Measurements from ENCODE around the gene HTRA1. TPM values are rescaled to one million over a fixed set of nuclear protein-coding genes. Genes with fewer than 3 reads are reported as not detected.

Gene HTRA1
- polyA plus RNA-seq, 1 of the 3 experiments (the other 2 are of a cell fraction) = 291 TPM

DNA sequence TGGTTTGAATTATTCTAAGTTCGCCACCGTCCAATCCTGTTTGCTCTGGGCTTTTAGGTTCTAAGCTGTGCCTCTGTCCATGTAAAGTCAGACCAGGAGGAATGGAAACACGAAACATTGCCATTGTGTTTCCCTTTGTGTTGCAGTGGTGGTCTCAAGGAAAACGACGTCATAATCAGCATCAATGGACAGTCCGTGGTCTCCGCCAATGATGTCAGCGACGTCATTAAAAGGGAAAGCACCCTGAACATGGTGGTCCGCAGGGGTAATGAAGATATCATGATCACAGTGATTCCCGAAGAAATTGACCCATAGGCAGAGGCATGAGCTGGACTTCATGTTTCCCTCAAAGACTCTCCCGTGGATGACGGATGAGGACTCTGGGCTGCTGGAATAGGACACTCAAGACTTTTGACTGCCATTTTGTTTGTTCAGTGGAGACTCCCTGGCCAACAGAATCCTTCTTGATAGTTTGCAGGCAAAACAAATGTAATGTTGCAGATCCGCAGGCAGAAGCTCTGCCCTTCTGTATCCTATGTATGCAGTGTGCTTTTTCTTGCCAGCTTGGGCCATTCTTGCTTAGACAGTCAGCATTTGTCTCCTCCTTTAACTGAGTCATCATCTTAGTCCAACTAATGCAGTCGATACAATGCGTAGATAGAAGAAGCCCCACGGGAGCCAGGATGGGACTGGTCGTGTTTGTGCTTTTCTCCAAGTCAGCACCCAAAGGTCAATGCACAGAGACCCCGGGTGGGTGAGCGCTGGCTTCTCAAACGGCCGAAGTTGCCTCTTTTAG, 52.9 kb downstream of the HTRA1 start:
- Histone ChIP-seq H3K36me3 (replicated peaks in 1 of 2; ENCODE audit: control insufficient read depth in 1 of 2, insufficient read depth in 2 of 2, low read length in 1 of 2) (peaks cover 15 to 35% of the 10 kb centered on the region in 2 experiments), H4K20me1 (ENCODE audit: insufficient read depth) (no peaks in the 10 kb centered on the region), H3K4me1 (ENCODE audit: control insufficient read depth in 1 of 2, insufficient read depth in 2 of 2, low read depth in 1 of 2, low read length in 1 of 2) (peaks cover 0 to 2% of the 10 kb centered on the region in 2 experiments; a peak in 1 of 4 replicates), H3K27ac (ENCODE audit: low read depth in 2 of 2, low read length in 1 of 2) (no peak overlapping the region), H3K9ac (no peak overlapping the region), H2AFZ (ENCODE audit: low read depth) (no peak overlapping the region), H3K9me2 (no peaks in the 10 kb centered on the region), H3K4me3 (ENCODE audit: low read depth in 2 of 2, low read length in 1 of 2) (no peak overlapping the region), H3K27me3 (ENCODE audit: insufficient read depth) (no peaks in the 10 kb centered on the region), H3K79me2 (ENCODE audit: insufficient read depth) (no peaks in the 10 kb centered on the region), H3K4me2 (no peak overlapping the region), H3F3A (replicated peaks; ENCODE audit: insufficient read depth) (no peaks in the 10 kb centered on the region), H3K9me3 (no peaks in the 10 kb centered on the region)
- CTCF ChIA-PET = interaction anchor here (0.6 to 1.2 kb wide), 3 partner anchors 10 to 58 kb away, joined by 3 to 4 read pairs (median 4); no protein-coding TSS in a partner anchor
- no peak for DNase-seq
- 87% methylated on average over 22 of the region's 22 CpGs for WGBS (ENCODE audit: low lambda C conversion rate)
- TF ChIP-seq FOSL2 (IDR thresholded peaks at IDR 0.05; ENCODE audit: borderline replicate concordance, low read depth) = peak; percentile 16; the same call in 1 of the 2 replicates
- no peak for TF ChIP-seq FOXJ3 (CRISPR knock-in tag; IDR thresholded peaks at IDR 0.05)
- POLR2A ChIA-PET = no interaction called here

DNA sequence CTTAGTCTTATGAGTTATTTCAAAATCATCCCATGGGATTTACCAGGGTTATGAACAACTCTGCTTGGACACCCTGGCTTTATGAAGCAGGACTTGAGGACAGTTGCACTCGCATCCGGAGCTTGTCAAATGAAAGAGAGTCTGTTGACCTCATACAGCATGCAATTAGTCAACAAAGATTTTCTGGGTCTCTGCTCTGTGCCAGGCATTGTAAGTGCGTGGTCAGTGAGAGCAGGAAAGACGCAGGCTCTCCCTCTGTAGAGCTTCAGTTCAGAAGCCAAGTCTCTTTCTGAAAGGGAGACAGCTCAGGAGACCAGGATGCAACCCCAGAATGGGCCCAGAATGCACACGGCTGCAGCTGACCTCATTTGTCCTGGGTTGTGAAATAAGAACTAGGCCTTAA, 53.7 kb downstream of the HTRA1 start:
- no peaks in the 10 kb centered on the region for H3K9me2 ChIP-seq
- H3K4me1 ChIP-seq (ENCODE audit: control insufficient read depth in 1 of 2, insufficient read depth in 2 of 2, low read depth in 1 of 2, low read length in 1 of 2) = no peaks in the 10 kb centered on the region
- H3K9ac ChIP-seq = no peak overlapping the region
- H3K27ac ChIP-seq (ENCODE audit: low read depth in 2 of 2, low read length in 1 of 2) = no peak overlapping the region
- ChIA-PET POLR2A (no interaction called here), CTCF (interaction anchor here (0.6 to 1.2 kb wide), 3 partner anchors 9 to 59 kb away, joined by 3 to 4 read pairs (median 4); no protein-coding TSS in a partner anchor)
- no peaks in the 10 kb centered on the region for H4K20me1 ChIP-seq (ENCODE audit: insufficient read depth)
- H3K79me2 ChIP-seq (ENCODE audit: insufficient read depth) = no peaks in the 10 kb centered on the region
- no peaks in the 10 kb centered on the region for H3K9me3 ChIP-seq
- H3K4me2 ChIP-seq = no peak overlapping the region
- no peaks in the 10 kb centered on the region for H3F3A ChIP-seq (replicated peaks; ENCODE audit: insufficient read depth)
- 92% methylated on average over 5 of the region's 5 CpGs for WGBS (ENCODE audit: low lambda C conversion rate)
- H3K36me3 ChIP-seq (replicated peaks in 1 of 2; ENCODE audit: control insufficient read depth in 1 of 2, insufficient read depth in 2 of 2, low read length in 1 of 2) = peaks cover 14 to 35% of the 10 kb centered on the region in 2 experiments
- no peak overlapping the region for H2AFZ ChIP-seq (ENCODE audit: low read depth)
- TF ChIP-seq TAF1 (IDR thresholded peaks at IDR 0.05; ENCODE audit: borderline replicate concordance, low read depth, low read length) (no peak), FOXJ3 (CRISPR knock-in tag; IDR thresholded peaks at IDR 0.05) (no peak), RAD21 (IDR thresholded peaks at IDR 0.05; ENCODE audit: low read length) (no peak), MEF2A (IDR thresholded peaks at IDR 0.05; ENCODE audit: borderline replicate concordance, low read depth) (no peak), TEAD4 (IDR thresholded peaks at IDR 0.05; ENCODE audit: borderline replicate concordance, insufficient read depth) (no peak), MXI1 (IDR thresholded peaks at IDR 0.05; ENCODE audit: low read depth, low read length) (no peak), JUND (IDR thresholded peaks at IDR 0.05) (no peak), YY1 (IDR thresholded peaks at IDR 0.05; ENCODE audit: low read depth) (no peak), RCOR1 (IDR thresholded peaks at IDR 0.05; ENCODE audit: low read length) (no peak), ELF1 (IDR thresholded peaks at IDR 0.05) (no peak), NRF1 (IDR thresholded peaks at IDR 0.05; ENCODE audit: low read depth, low read length) (no peak)
- TF ChIP-seq, protein P1, sequence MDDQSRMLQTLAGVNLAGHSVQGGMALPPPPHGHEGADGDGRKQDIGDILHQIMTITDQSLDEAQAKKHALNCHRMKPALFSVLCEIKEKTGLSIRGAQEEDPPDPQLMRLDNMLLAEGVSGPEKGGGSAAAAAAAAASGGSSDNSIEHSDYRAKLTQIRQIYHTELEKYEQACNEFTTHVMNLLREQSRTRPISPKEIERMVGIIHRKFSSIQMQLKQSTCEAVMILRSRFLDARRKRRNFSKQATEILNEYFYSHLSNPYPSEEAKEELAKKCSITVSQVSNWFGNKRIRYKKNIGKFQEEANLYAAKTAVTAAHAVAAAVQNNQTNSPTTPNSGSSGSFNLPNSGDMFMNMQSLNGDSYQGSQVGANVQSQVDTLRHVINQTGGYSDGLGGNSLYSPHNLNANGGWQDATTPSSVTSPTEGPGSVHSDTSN (IDR thresholded peaks at IDR 0.05) = no peak
- TF ChIP-seq, protein P2, sequence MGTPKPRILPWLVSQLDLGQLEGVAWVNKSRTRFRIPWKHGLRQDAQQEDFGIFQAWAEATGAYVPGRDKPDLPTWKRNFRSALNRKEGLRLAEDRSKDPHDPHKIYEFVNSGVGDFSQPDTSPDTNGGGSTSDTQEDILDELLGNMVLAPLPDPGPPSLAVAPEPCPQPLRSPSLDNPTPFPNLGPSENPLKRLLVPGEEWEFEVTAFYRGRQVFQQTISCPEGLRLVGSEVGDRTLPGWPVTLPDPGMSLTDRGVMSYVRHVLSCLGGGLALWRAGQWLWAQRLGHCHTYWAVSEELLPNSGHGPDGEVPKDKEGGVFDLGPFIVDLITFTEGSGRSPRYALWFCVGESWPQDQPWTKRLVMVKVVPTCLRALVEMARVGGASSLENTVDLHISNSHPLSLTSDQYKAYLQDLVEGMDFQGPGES (IDR thresholded peaks at IDR 0.05; ENCODE audit: low read depth, low read length) = no peak
- DNase-seq = no peak
- no peak overlapping the region for H3K4me3 ChIP-seq (ENCODE audit: low read depth in 2 of 2, low read length in 1 of 2)
- no peaks in the 10 kb centered on the region for H3K27me3 ChIP-seq (ENCODE audit: insufficient read depth)

All from SK-N-SH (cell line).